Breast epithelium (tissue), 4 donors: Measurements from ENCODE around the gene FOXE1. TPM values are rescaled to one million over a fixed set of nuclear protein-coding genes. Genes with fewer than 3 reads are reported as not detected.

Experiments
- DNase-seq, 2 donors: peaks; one replicate each; pipeline ENCODE4 v3.0.0-alpha.2; 2019; ENCODE audit warnings: low spot score in 2 of 2
- H3K27ac ChIP-seq, 2 donors: fragments of 200-600 bp; sonication (generic) in 1 of 2; one replicate each; pipeline ENCODE4 v1.5.1; 2016 to 2019; ENCODE audit warnings: mild to moderate bottlenecking in 1 of 2
- H3K27me3 ChIP-seq, 2 donors: fragments of 200-600 bp; sonication (generic) in 1 of 2; one replicate each; pipeline versions ENCODE4 v1.5.1 to v1.6.0; 2017 to 2019; ENCODE audit warnings: control low read depth in 1 of 2, mild to moderate bottlenecking in 1 of 2
- H3K36me3 ChIP-seq: fragments of 200-600 bp; one replicate; pipeline ENCODE4 v1.5.1; 2019
- H3K4me1 ChIP-seq, 2 donors: fragments of 200-600 bp; sonication (generic); one replicate each; pipeline ENCODE4 v1.5.1; 2016 to 2019; ENCODE audit warnings: control low read depth in 1 of 2
- H3K4me3 ChIP-seq, 3 donors: fragments of 200-600 bp; sonication (generic); 1 replicate in 2 of 3; 2 replicates in 1 of 3; pipeline ENCODE4 v1.5.1; 2016 to 2019; ENCODE audit warnings: mild to moderate bottlenecking in 3 of 3, moderate library complexity in 2 of 3
- H3K9me3 ChIP-seq, 2 donors: fragments of 200-600 bp; sonication (generic) in 1 of 2; one replicate each; pipeline ENCODE4 v1.5.1; 2016 to 2019; ENCODE audit warnings: control low read depth in 1 of 2
- POLR2A ChIP-seq: fragments of 450-650 bp; IDR thresholded peaks from one replicate; pipeline ENCODE4 v1.6.1; 2016; ENCODE audit warnings: antibody characterized with exemption, mild to moderate bottlenecking, moderate library complexity
- POLR2AphosphoS5 ChIP-seq, 3 donors: sonication (generic); formaldehyde crosslinking; IDR thresholded peaks; one replicate each; pipeline ENCODE4 v1.6.1; 2017; ENCODE audit warnings: antibody characterized with exemption in 3 of 3
- intact Hi-C: fragments of 100-400 bp; cut with DNase I; formaldehyde crosslinking; loops from one replicate; pipeline ENCODE4 v1.15.1; 2023; ENCODE audit warnings: low total_unique reads
- total RNA-seq, 3 donors: library from RNA; depleted of rRNA; stranded (reverse); fragments of >200 nt; gene quantifications; one replicate each; pipeline ENCODE4 v1.1.0, GENCODE V29; 2016
- TF ChIP-seq, protein P1 (sequence below), 3 donors: fragments of 450-650 bp; IDR thresholded peaks; one replicate each; pipeline ENCODE4 v1.5.1; 2016 to 2017; ENCODE audit warnings: antibody characterized with exemption in 3 of 3, mild to moderate bottlenecking in 3 of 3, moderate library complexity in 3 of 3

FOXE1 gene
- total RNA-seq, 3 donors from 2014 or later, result not detected

DNA sequence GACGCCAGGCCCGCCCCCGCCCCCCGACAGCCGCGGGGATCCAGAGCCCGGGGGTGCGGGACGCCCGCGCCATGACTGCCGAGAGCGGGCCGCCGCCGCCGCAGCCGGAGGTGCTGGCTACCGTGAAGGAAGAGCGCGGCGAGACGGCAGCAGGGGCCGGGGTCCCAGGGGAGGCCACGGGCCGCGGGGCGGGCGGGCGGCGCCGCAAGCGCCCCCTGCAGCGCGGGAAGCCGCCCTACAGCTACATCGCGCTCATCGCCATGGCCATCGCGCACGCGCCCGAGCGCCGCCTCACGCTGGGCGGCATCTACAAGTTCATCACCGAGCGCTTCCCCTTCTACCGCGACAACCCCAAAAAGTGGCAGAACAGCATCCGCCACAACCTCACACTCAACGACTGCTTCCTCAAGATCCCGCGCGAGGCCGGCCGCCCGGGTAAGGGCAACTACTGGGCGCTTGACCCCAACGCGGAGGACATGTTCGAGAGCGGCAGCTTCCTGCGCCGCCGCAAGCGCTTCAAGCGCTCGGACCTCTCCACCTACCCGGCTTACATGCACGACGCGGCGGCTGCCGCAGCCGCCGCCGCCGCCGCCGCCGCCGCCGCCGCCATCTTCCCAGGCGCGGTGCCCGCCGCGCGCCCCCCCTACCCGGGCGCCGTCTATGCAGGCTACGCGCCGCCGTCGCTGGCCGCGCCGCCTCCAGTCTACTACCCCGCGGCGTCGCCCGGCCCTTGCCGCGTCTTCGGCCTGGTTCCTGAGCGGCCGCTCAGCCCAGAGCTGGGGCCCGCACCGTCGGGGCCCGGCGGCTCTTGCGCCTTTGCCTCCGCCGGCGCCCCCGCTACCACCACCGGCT, 1.0 kb downstream of the FOXE1 start:
- Histone ChIP-seq H3K27me3 (peaks cover 12 to 99% of the 10 kb centered on the region in 2 donors), H3K4me1 (peaks cover 5 to 6% of the 10 kb centered on the region in 2 donors), H3K4me3 (peak overlapping the region; percentile 25 to 71 (median 44)), H3K36me3 (no peaks in the 10 kb centered on the region), H3K9me3 (peaks cover 0 to 5% of the 10 kb centered on the region in 2 donors), H3K27ac (no peak overlapping the region)
- TF ChIP-seq, protein P1, sequence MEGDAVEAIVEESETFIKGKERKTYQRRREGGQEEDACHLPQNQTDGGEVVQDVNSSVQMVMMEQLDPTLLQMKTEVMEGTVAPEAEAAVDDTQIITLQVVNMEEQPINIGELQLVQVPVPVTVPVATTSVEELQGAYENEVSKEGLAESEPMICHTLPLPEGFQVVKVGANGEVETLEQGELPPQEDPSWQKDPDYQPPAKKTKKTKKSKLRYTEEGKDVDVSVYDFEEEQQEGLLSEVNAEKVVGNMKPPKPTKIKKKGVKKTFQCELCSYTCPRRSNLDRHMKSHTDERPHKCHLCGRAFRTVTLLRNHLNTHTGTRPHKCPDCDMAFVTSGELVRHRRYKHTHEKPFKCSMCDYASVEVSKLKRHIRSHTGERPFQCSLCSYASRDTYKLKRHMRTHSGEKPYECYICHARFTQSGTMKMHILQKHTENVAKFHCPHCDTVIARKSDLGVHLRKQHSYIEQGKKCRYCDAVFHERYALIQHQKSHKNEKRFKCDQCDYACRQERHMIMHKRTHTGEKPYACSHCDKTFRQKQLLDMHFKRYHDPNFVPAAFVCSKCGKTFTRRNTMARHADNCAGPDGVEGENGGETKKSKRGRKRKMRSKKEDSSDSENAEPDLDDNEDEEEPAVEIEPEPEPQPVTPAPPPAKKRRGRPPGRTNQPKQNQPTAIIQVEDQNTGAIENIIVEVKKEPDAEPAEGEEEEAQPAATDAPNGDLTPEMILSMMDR (IDR thresholded peaks at IDR 0.05), result no peak
- no peak for TF ChIP-seq POLR2A
- no peak for TF ChIP-seq POLR2AphosphoS5 (IDR thresholded peaks at IDR 0.05)
- no peak for DNase-seq
- intact Hi-C loops, result no loop called here

DNA sequence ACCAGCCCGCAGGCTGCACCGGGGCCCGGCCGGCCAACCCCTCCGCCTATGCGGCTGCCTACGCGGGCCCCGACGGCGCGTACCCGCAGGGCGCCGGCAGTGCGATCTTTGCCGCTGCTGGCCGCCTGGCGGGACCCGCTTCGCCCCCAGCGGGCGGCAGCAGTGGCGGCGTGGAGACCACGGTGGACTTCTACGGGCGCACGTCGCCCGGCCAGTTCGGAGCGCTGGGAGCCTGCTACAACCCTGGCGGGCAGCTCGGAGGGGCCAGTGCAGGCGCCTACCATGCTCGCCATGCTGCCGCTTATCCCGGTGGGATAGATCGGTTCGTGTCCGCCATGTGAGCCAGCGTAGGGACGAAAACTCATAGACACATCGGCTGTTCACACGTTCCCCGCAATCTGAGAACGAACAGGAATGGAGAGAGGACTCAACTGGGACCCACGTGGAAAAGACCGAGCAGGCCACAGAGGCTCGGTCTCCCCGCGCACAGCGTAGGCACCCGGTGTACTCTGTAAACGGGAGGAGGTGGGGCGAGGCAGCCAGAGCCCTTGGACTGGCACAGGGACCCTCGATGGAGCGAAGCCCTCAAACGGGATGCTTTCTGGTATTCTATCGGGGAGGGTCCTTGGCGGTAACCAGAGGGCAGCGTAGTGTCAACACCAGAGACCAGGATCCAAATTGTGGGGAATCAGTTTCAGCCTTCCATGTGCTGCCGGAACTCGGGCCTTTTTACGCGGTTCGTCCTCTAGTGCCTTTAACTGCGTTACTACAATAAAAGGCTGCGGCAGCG, 1.9 kb downstream of the FOXE1 start:
- no peaks in the 10 kb centered on the region for H3K36me3 ChIP-seq
- H3K27ac ChIP-seq, result no peak overlapping the region
- intact Hi-C loops, result no loop called here

DNA sequence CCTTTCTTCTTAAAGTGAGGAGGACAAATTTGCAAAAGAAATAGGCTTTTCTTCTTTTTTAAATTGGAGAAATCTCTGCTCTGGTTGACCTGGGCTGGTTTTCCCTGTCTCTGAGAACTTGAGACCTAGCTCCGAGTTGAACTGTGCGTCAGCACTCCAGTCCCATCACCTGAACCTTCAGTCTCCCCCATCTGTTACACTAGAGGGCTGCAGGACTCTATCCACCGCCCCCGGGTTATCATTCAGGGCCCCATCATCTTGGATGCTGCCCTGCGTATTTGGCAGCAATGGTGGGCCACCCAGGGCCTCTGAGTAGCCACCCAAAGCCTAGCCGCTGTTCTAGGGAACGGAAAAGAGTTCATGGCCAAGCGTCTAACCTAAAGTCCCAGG, 2.5 kb downstream of the FOXE1 start:
- TF ChIP-seq, protein P1 (IDR thresholded peaks at IDR 0.05), result no peak
- TF ChIP-seq POLR2A (no peak), POLR2AphosphoS5 (IDR thresholded peaks at IDR 0.05) (no peak)
- Histone ChIP-seq H3K4me1 (peaks cover 5 to 6% of the 10 kb centered on the region in 2 donors), H3K9me3 (peaks cover 0 to 5% of the 10 kb centered on the region in 2 donors), H3K27me3 (peaks cover 12 to 99% of the 10 kb centered on the region in 2 donors), H3K4me3 (no peak overlapping the region), H3K27ac (no peak overlapping the region), H3K36me3 (no peaks in the 10 kb centered on the region)
- DNase-seq, result no peak
- intact Hi-C loops, result no loop called here

More for the DNA sequence above, 1.9 kb downstream of the FOXE1 start:
- Histone ChIP-seq H3K4me1 (peaks cover 5 to 6% of the 10 kb centered on the region in 2 donors), H3K4me3 (peak overlapping the region in 2 of 3 donors; percentile 44 to 71), H3K27me3 (peaks cover 12 to 99% of the 10 kb centered on the region in 2 donors), H3K9me3 (peaks cover 0 to 5% of the 10 kb centered on the region in 2 donors)
- DNase-seq, result no peak
- TF ChIP-seq POLR2A (no peak), POLR2AphosphoS5 (IDR thresholded peaks at IDR 0.05) (no peak)
- TF ChIP-seq, protein P1 (IDR thresholded peaks at IDR 0.05), result no peak

DNA sequence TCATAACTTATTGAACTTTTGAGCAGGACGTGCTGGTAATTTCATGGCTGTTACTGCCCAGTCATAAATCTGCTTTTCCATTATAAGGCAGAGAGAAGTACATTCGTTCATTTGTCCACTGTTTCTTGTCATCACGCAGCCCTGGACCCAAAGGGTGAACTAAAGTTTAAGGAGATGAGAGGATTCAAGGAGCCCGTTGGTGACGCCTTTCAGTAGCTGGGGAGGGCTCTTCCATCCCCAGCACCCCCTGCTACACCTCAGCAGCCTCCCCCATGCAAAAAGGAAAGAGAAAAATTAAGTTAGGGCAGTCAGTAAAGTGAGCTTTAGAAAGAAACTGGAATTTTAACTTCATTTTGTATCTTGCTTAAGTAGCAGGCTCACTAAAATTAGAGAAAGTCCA, 2.9 kb downstream of the FOXE1 start:
- TF ChIP-seq, protein P1 (IDR thresholded peaks at IDR 0.05), result no peak
- TF ChIP-seq POLR2A, result no peak
- Histone ChIP-seq H3K4me1 (peaks cover 5 to 6% of the 10 kb centered on the region in 2 donors), H3K27me3 (peaks cover 12 to 99% of the 10 kb centered on the region in 2 donors), H3K9me3 (peaks cover 0 to 5% of the 10 kb centered on the region in 2 donors), H3K36me3 (no peaks in the 10 kb centered on the region), H3K27ac (no peak overlapping the region), H3K4me3 (no peak overlapping the region)
- DNase-seq, result no peak
- intact Hi-C loops, result no loop called here
